Glutamatergic neuron (in vitro differentiated cells): ENCODE data around the gene AQP10. TPM values are rescaled to one million over a fixed set of nuclear protein-coding genes. Genes with fewer than 3 reads are reported as not detected.
"Not testable (repeated sequence)": the region's sequence is repeated elsewhere in the genome, so short reads cannot be mapped to it uniquely, and the experiment has no call there.

Experiments used
- DNase-seq: peaks from one replicate; pipeline ENCODE4 v3.0.0; 2022
- H3K27ac Mint-ChIP-seq: one replicate; pipeline ENCODE4 v1.8.0; 2020; ENCODE audit warnings: mild to moderate bottlenecking, mixed read lengths, inconsistent platforms; ENCODE audit not compliant: unreplicated experiment
- H3K27me3 Mint-ChIP-seq: one replicate; pipeline ENCODE4 v1.8.0; 2020; ENCODE audit warnings: mild to moderate bottlenecking, moderate library complexity, mixed read lengths, inconsistent platforms; ENCODE audit not compliant: unreplicated experiment
- H3K36me3 Mint-ChIP-seq: one replicate; pipeline ENCODE4 v1.8.0; 2020; ENCODE audit warnings: mild to moderate bottlenecking, mixed read lengths, inconsistent platforms; ENCODE audit not compliant: unreplicated experiment
- H3K4me1 Mint-ChIP-seq: one replicate; pipeline ENCODE4 v1.8.0; 2020; ENCODE audit warnings: mild to moderate bottlenecking, low read depth, mixed read lengths, inconsistent platforms; ENCODE audit not compliant: unreplicated experiment
- H3K4me3 Mint-ChIP-seq: one replicate; pipeline ENCODE4 v1.8.0; 2020; ENCODE audit warnings: mild to moderate bottlenecking, mixed read lengths, inconsistent platforms; ENCODE audit not compliant: unreplicated experiment
- H3K9me3 Mint-ChIP-seq: one replicate; pipeline ENCODE4 v1.8.0; 2020; ENCODE audit warnings: mild to moderate bottlenecking, moderate library complexity, mixed read lengths, inconsistent platforms; ENCODE audit not compliant: unreplicated experiment
- total RNA-seq: library from RNA; stranded (reverse); fragmentation: NEBNext Ultra II Directional; extraction: Animal tissue kit (Norgen Biotek cat#: 25700); gene quantifications from one replicate; pipeline ENCODE4 v1.2.1, GENCODE V29; 2021; ENCODE audit not compliant: unreplicated experiment
- TF ChIP-seq, protein P1 (sequence below): fragments of 200-600 bp; sonication (generic); IDR thresholded peaks from one replicate; pipeline ENCODE4 v1.5.0; 2021; ENCODE audit not compliant: partially characterized antibody, unreplicated experiment

The AQP10 gene
- total RNA-seq, 1 donor from 2014 or later = not detected

- H3K4me3 Mint-ChIP-seq = no peak overlapping the region
- no peaks in the 10 kb centered on the region for H3K36me3 Mint-ChIP-seq
- H3K9me3 Mint-ChIP-seq = peaks cover 2% of the 10 kb centered on the region
- no peak overlapping the region for H3K27ac Mint-ChIP-seq
- no peaks in the 10 kb centered on the region for H3K4me1 Mint-ChIP-seq
- no peaks in the 10 kb centered on the region for H3K27me3 Mint-ChIP-seq
- TF ChIP-seq, protein P1, sequence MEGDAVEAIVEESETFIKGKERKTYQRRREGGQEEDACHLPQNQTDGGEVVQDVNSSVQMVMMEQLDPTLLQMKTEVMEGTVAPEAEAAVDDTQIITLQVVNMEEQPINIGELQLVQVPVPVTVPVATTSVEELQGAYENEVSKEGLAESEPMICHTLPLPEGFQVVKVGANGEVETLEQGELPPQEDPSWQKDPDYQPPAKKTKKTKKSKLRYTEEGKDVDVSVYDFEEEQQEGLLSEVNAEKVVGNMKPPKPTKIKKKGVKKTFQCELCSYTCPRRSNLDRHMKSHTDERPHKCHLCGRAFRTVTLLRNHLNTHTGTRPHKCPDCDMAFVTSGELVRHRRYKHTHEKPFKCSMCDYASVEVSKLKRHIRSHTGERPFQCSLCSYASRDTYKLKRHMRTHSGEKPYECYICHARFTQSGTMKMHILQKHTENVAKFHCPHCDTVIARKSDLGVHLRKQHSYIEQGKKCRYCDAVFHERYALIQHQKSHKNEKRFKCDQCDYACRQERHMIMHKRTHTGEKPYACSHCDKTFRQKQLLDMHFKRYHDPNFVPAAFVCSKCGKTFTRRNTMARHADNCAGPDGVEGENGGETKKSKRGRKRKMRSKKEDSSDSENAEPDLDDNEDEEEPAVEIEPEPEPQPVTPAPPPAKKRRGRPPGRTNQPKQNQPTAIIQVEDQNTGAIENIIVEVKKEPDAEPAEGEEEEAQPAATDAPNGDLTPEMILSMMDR = no peak
- DNase-seq = no peak
Observed at GRCh38 chr1:154361357-154361756, 40.5 kb downstream of the AQP10 start.

DNA sequence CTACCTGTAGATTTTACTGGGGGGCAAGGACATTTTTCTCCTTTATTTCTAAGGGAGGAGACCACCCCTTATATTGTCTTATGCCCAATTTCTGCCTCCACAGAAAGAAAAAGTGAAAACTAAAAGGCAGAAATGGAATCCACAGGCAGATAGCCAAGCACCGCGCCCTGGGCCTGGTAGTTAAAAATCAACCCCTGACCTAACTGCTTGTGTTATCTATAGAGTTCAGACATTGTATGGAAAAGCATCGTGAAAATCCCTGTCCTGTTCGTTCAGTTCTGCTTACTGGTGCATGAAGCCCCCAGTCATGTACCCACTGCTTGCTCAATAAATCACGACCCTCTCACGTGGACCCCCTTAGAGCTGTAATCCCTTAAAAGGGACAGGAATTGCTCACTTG is 50.5 kb downstream of the AQP10 start:
- Mint-ChIP-seq H3K36me3 (no peaks in the 10 kb centered on the region), H3K4me3 (no peak overlapping the region), H3K27ac (no peak overlapping the region), H3K27me3 (peaks cover 2% of the 10 kb centered on the region), H3K9me3 (no peaks in the 10 kb centered on the region), H3K4me1 (no peaks in the 10 kb centered on the region)
- DNase-seq = no peak
- TF ChIP-seq, protein P1 = no peak

DNA sequence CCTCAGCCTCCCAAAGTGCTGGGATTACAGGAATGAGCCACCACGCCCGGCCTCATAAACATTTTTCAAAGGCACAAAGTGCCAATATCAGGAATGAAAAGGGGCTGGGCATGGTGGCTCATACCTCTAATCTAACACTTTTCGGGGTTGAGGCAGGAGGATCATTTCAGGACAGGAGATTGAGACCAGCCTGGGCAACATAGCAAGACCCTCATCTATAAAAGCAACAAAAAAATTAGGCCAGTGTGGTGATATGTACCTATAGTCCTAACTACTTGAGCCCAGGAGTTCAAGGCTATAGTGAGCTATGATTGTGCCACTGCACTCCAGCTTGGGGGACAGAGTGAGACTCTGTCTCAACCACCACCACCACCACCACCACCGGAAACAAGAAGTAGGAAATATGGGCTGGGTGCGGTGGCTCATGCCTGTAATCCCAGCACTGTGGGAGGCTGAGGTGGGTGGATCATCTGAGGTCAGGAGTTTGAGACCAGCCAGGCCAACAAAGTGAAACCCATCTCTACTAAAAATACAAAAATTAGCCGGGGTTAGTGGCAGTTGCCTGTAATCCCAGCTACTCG is 53.0 kb downstream of the AQP10 start:
- not testable (repeated sequence) for H3K4me1 Mint-ChIP-seq, H3K9me3 Mint-ChIP-seq, H3K36me3 Mint-ChIP-seq, DNase-seq, H3K27ac Mint-ChIP-seq, H3K27me3 Mint-ChIP-seq, H3K4me3 Mint-ChIP-seq

Other genes starting within 250 kb of the AQP10 start
- gene NUP210L, start 166.0 kb upstream of the AQP10 start, total RNA-seq = 0.10 TPM
- gene TPM3, start 129.0 kb upstream of the AQP10 start, total RNA-seq = 392 TPM
- not detected for gene CFAP141, start 114.8 kb upstream of the AQP10 start, total RNA-seq
- 259 TPM for gene UBAP2L, start 100.1 kb upstream of the AQP10 start, total RNA-seq
- gene HAX1, start 48.5 kb upstream of the AQP10 start, total RNA-seq = 79.1 TPM
- gene ATP8B2, start 4.4 kb downstream of the AQP10 start, total RNA-seq = 68.7 TPM
- gene IL6R, start 84.2 kb downstream of the AQP10 start, total RNA-seq = 1.6 TPM
- not detected for gene TDRD10, start 181.1 kb downstream of the AQP10 start, total RNA-seq
- gene SHE, start 181.3 kb downstream of the AQP10 start, total RNA-seq = 0.07 TPM
- 80.5 TPM for gene UBE2Q1, start 237.6 kb downstream of the AQP10 start, total RNA-seq
- gene CHRNB2, start 246.7 kb downstream of the AQP10 start, total RNA-seq = 44.9 TPM